GM12874 (cell line): ENCODE results near the gene NR3C1.

Experiments
- CTCF ChIP-seq: IDR thresholded peaks from 2 replicates; pipeline ENCODE4 v1.5.1; 2011; ENCODE audit warnings: low read depth, mild to moderate bottlenecking, control low read depth, low read length, moderate library complexity; ENCODE audit not compliant: insufficient read depth

The NR3C1 gene

GRCh38 chr5:143364061-143364460 lies 39.4 kb downstream of the NR3C1 start:
- TF ChIP-seq CTCF: no peak

GRCh38 chr5:143362664-143363227 lies 40.7 kb downstream of the NR3C1 start:
- TF ChIP-seq CTCF: no peak

GRCh38 chr5:143361438-143361837 lies 42.0 kb downstream of the NR3C1 start:
- no peak for TF ChIP-seq CTCF

GRCh38 chr5:143360755-143361154 lies 42.7 kb downstream of the NR3C1 start:
- no peak for TF ChIP-seq CTCF

GRCh38 chr5:143359869-143360268 lies 43.6 kb downstream of the NR3C1 start:
- no peak for TF ChIP-seq CTCF

GRCh38 chr5:143356855-143357583 lies 46.5 kb downstream of the NR3C1 start:
- TF ChIP-seq CTCF: no peak

- no peak for TF ChIP-seq CTCF
Observed at GRCh38 chr5:143355710-143356109, 47.8 kb downstream of the NR3C1 start.
